HG03378 (cell line): ENCODE data around the gene SPCS1.

Experiments used
- ATAC-seq: cut with Tn5 transposase; IDR thresholded peaks from one replicate; pipeline ENCODE4 v1.9.1; 2021; ENCODE audit warnings: mild to moderate bottlenecking, moderate library complexity; ENCODE audit not compliant: unreplicated experiment

Gene SPCS1

GRCh38 chr3:52694528-52695189 lies 11.2 kb upstream of the SPCS1 start:
- ATAC-seq, result no peak

DNA sequence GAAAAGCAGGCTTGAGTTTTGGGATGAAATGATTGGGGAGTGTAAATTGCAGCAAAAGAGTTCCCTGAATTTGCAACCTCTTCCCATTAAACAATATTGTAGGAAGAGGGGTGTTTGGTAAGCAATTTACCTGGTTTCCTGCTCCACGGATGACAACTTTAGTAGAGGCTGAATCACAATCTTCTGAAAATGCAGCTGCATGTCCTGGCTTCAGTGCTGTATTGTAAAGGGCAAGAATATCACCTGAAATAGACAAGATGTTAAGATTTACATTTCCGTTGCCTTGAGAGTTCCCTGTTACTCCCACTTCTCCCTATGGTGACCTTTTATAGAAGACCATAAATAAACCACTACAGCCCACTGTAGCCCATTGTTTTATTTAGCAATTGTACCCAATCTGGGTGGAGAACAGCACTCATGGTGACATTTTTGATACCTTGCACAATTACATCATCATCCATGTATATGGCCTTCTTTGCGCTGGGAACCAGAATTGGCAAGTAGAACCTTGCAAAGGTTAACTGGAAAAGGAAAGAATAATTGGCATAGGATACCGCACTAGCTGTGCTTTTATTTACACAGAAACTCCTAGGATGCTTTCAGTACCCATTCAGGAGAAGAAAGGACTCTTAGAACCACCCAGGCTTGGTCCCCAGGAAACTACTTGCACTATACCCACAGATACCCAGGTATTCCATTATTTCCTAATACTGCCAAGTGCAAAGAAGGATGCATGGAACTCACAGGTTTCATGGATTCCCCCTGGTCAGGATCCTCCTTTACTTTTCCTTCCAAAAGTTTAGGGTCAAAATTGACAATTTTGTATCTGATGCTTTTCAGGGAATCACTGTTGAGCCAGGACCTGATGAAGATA lies 9.9 kb upstream of the SPCS1 start:
- no peak for ATAC-seq

GRCh38 chr3:52696830-52697631 lies 8.9 kb upstream of the SPCS1 start:
- ATAC-seq, result no peak

DNA sequence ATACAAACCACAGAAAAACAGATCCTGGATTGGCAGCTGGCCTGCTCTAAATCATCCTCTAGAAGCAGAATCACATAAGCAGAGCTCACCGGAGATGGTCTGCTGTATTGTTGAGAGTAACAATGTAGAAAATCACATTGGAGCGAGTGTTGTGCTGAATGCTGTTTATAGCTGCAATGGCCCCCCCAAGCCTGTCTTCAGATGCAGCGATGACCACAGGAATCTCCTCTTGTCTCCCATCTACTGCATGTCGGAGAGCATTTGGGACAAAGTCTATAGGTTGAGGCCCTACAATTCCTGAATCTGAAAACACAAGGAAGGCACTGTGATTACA lies 8.3 kb upstream of the SPCS1 start:
- ATAC-seq, result no peak

DNA sequence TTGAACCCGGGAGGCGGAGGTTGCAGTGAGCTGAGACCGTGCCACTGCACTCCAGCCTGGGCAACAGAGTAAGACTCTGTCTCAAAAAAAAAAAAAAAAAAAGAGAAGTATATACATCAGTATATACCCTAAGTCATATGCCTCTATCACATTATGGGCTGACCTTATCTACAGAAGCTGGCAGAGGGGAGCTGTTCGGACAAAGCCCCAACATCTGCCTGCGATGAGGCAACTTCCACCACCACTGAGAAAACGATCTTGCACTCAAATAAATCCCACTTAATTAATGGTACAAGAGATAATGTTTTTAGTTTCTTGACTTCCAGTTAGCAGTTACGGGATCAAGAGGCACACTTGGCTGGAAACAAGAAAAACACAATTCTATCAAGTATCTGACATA lies 2.6 kb upstream of the SPCS1 start:
- no peak for ATAC-seq

DNA sequence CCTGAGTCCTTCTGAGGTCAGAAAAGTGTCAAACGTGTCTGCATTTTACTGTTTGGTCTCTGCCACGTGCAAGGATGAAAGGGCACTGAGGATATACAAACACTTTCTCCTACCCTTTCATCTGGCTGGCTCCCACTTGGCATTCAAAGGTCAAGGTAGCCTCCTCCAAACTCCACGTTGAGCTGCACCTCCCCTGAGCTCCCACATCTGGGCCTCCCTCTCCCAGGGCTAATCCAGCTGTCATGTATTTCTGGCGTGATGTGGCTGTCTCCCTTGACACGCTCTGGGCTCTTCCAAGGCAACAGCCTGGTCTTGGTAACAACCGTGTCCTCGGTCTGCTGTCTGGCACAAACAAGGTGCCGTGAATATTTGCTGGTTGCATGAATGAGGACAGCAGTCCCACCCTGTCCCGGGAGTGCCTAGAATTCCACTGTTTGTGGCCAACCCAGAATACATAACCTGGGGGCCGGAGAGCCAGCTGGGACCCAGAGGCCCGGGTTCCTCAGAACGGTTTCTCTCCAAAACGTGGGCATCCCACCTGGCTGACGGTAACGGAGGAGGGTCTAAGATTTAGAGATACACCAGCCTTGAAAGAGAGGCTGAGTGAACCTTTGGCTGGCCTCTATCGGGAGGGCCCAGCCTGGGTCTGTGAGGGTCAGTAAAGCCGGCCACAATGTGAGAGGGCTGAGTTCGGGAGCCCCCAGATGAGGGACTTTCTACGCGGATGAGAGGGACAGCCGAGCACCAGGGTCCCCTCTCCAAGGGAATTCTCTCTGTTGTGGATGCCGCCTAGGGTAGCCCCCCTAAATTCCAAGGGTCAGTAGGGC lies 1.1 kb upstream of the SPCS1 start:
- no peak for ATAC-seq

DNA sequence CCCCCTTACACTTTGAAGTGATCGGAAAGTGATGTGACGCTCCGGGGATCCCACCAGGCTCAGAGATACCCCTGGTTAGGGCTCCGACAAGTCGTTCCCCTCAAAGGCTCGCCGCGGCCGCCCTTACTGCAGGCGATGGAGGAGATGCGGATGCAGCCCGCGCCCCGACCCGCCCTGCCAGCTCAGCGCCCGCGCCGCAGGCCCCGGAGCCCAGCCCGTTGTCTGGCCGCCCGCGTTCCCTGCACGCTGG lies 543 bp upstream of the SPCS1 start:
- peak; percentile 14 for ATAC-seq

- ATAC-seq, result no peak
These were observed 1.7 kb downstream of the SPCS1 start for GRCh38 chr3:52707585-52707984.

DNA sequence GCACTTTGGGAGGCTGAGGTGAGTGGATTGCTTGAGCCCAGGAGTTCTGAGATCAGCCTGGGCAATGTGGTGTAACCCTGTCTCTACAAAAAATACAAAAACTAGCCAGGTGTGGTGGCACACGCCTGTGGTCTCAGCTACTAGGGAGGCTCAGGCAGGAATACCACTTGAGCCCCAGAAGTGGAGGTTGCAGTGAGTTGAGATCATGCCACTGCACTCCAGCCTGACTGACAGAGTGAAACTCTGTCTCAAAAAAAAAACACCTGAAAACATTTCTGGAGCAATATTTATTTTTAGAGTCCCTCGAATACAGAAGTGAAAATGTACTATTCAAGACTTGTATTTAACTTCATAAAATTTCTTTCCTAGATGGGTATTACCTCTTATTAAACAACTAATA lies 4.6 kb downstream of the SPCS1 start:
- ATAC-seq, result no peak

GRCh38 chr3:52712291-52713212 lies 6.6 kb downstream of the SPCS1 start:
- no peak for ATAC-seq

- no peak for ATAC-seq
These were observed 8.7 kb downstream of the SPCS1 start for GRCh38 chr3:52714335-52715302.

DNA sequence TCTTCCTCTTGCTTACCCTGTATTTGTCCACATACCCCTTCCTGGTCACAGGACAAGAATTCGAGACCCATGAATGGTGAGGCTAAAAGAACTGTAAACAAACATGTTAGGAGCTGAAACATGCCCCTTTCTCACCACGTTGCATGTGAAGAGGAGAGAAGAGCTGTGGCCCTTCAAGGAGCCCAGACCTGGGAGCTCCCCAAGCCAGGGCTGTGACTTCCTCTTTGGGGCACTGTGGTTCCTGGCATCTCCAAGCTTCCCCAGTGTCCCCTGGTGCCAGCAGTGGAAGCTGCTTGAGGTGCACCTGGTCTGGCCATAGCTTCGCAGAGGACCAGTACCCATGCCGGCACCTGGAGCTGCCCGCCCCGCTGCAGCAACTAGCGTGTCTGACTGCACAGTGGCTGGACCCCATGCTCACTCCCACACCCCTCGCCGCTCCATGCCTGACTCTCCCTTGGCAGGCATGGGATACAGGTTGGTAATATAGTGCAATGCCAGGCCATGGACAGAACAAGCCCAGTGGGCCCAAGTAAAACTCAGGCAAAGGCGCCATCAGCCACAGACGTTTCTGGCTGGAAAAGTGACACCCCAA lies 9.9 kb downstream of the SPCS1 start:
- no peak for ATAC-seq

GRCh38 chr3:52719618-52720017 lies 13.7 kb downstream of the SPCS1 start:
- no peak for ATAC-seq

DNA sequence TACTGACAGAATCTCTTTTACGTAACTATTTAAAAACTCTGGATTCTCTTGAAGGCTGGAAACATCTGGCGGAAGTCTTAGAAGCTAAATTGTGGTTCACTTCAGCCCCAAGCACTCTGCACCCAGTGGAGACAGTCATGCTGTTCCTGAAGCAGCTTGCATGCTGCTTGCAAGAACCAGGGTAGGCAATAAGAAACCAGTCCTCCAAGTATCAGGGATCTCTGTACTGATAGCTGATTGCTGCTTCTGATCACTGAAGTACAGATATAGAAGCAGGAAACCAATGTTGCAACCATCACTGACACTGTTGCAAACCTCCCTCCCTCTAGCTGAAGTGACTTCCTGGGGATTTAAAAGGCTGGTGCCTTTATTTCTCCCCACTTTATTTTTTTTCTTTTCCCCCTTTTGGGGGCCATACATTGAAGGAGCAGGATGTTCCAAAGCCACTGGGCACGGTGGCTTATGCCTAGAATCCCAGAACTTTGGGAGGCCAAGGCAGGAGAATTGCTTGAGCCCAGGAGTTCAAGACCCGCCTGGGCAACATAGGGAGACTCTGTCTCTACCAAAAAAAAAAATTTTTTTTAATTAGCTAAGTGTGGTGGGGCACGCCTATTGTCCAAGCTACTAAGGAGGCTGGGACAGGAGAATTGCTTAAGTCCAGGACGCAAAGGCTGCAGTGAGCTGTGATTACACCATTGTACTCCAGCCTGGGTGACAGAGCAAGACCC lies 15.3 kb downstream of the SPCS1 start:
- ATAC-seq, result no peak

DNA sequence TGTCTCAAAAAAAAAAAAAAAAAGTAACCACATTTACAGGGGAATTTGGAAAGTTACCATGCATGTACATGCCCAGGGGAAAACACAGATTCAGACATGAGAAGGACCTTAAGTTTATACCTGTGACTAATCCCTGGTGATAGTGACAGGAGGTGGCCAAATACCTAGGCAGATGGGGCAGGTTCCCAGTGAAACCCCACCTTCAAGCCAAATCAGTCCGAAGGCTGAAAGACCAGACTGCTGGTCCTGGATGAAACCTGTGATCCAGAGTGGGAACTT lies 15.8 kb downstream of the SPCS1 start:
- no peak for ATAC-seq

DNA sequence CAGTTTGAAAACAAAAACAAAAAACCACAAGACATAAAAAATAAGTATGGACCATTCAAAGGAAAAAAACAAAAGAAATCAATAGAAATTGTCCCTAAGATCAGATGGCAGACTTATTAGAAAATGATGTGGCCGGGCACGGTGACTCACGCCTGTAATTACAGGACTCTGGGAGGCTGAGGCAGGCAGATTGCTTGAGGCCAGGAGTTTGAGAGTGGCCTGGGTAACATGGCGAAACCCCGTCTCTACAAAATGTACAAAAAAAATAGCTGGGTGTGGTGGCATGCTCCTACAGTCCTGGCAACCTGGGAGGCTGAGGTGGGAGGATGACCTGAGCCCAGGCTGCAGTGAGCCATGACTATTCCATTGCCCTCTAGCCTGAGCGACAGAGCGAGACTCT lies 16.6 kb downstream of the SPCS1 start:
- ATAC-seq, result no peak

GRCh38 chr3:52723935-52724334 lies 18.0 kb downstream of the SPCS1 start:
- ATAC-seq, result no peak

- ATAC-seq, result no peak
These were observed 18.6 kb downstream of the SPCS1 start for GRCh38 chr3:52724511-52724910.
